Parietal lobe (tissue), 1 donor: ENCODE measurements around the gene ATP6V1F. TPM values are rescaled to one million over a fixed set of nuclear protein-coding genes. Genes with fewer than 3 reads are reported as not detected.

ENCODE experiments used
- total RNA-seq: library from RNA; depleted of rRNA; stranded (reverse); fragments of >200 nt; gene quantifications from one replicate; pipeline ENCODE4 v1.2.3, GENCODE V29; 2014

The ATP6V1F gene, protein sequence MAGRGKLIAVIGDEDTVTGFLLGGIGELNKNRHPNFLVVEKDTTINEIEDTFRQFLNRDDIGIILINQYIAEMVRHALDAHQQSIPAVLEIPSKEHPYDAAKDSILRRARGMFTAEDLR
- total RNA-seq: 86.4 TPM

GRCh38 chr7:128862571-128863432 is at the start of gene ATP6V1F:
ATP6V1F (plus strand) TSS chr7:128862856; CDS start chr7:128862905, 49 bp downstream.

DNA sequence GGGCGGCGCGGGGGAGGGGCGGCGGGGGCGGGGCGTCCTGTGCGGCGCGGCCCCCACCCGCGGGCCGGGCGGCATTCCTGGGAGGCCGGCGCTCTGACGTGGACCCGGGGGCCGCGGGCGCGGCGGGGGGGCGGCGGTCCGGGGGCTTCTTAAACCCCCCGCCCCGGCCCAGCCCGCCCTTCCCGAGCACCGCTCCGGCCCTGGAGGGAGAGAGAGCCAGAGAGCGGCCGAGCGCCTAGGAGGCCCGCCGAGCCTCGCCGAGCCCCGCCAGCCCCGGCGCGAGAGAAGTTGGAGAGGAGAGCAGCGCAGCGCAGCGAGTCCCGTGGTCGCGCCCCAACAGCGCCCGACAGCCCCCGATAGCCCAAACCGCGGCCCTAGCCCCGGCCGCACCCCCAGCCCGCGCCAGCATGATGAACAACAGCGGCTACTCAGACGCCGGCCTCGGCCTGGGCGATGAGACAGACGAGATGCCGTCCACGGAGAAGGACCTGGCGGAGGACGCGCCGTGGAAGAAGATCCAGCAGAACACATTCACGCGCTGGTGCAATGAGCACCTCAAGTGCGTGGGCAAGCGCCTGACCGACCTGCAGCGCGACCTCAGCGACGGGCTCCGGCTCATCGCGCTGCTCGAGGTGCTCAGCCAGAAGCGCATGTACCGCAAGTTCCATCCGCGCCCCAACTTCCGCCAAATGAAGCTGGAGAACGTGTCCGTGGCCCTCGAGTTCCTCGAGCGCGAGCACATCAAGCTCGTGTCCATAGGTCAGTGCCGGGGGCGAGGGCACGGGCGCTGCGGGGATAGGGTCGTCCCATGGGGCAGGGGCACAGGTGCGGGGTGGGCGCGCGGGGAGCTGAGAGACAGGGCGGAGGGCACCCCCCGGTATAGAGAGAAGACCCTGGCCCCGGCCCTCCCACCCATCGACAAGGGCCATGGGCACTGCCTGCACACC is 32.2 kb upstream of the ATP6V1F start, which contains the start of gene FLNC:
Gene FLNC (plus strand): TSS at position 176 of the 947 bp plus-strand sequence. CDS start 232 bp downstream, at position 408.

DNA sequence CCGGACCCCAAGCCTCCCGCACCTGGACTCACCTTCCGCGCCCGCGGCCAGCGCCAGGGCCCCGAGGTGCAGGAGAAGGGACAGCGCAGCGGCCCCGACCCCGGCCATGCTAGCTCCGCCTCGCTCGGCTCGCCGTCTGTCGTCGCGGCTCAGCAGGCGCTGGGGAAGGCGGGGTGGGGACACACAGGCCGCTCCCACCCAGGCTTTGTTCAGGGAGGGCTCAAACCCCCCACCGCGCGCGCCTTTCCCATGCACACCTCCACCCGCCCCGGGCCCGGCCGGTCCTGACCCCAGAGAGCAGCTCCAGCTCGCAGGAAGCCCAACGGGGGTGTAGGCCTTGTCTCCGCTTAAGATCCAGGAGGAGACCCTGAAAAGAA is 47.9 kb downstream of the ATP6V1F start, which contains the start of gene KCP:
Gene KCP (minus strand): TSS at position 141 of the 377 bp plus-strand sequence. CDS start 33 bp downstream, at position 108.

Other genes starting within 250 kb of the ATP6V1F start
- gene GARIN1A, start 190.6 kb upstream of the ATP6V1F start, total RNA-seq: 3.4 TPM
- 49.5 TPM for gene CALU, start 123.5 kb upstream of the ATP6V1F start, total RNA-seq
- gene OPN1SW, start 87.1 kb upstream of the ATP6V1F start, total RNA-seq: not detected
- 141 TPM for gene CCDC136, start 70.9 kb upstream of the ATP6V1F start, total RNA-seq
- gene FLNC, start 32.5 kb upstream of the ATP6V1F start, total RNA-seq: 4.1 TPM
- gene KCP, start 47.9 kb downstream of the ATP6V1F start, total RNA-seq: 1.3 TPM
- gene IRF5, start 75.1 kb downstream of the ATP6V1F start, total RNA-seq: 1.3 TPM
- 88.9 TPM for gene TNPO3, start 192.3 kb downstream of the ATP6V1F start, total RNA-seq